Smooth muscle cell (in vitro differentiated cells): ENCODE results near the gene KRTAP5-3. TPM values are rescaled to one million over a fixed set of nuclear protein-coding genes. Genes with fewer than 3 reads are reported as not detected.
A peak's percentile ranks its signal among the peaks of the same experiment; 100 is the strongest.

Source experiments
- DNase-seq: peaks from one replicate; lab custom pipeline; 2025; ENCODE audit not compliant: unreplicated experiment; lab: John Stamatoyannopoulos, UW
- H2AFZ ChIP-seq: fragments of 200-600 bp; sonication (generic); 2 replicates; pipeline ENCODE4 v1.6.0; 2016; ENCODE audit warnings: antibody characterized with exemption, low read depth, mild to moderate bottlenecking
- H3F3A ChIP-seq: fragments of 200-600 bp; sonication (generic); 2 replicates; pipeline ENCODE4 v1.6.0; 2017; ENCODE audit warnings: antibody characterized with exemption, low read depth
- H3K27ac ChIP-seq: fragments of 200-600 bp; sonication (generic); 2 replicates; pipeline ENCODE4 v1.5.1; 2016; ENCODE audit warnings: low read depth, mild to moderate bottlenecking
- H3K27me3 ChIP-seq: fragments of 200-600 bp; sonication (generic); 2 replicates; pipeline ENCODE4 v1.6.1; 2016; ENCODE audit warnings: low read depth, mild to moderate bottlenecking
- H3K36me3 ChIP-seq: fragments of 200-600 bp; sonication (generic); 2 replicates; pipeline ENCODE4 v1.5.1; 2016; ENCODE audit warnings: low read depth
- H3K4me1 ChIP-seq: fragments of 200-600 bp; sonication (generic); 2 replicates; pipeline ENCODE4 v1.5.1; 2016; ENCODE audit warnings: low read depth
- H3K4me2 ChIP-seq: fragments of 200-600 bp; sonication (generic); 2 replicates; pipeline ENCODE4 v1.6.0; 2016; ENCODE audit warnings: mild to moderate bottlenecking
- H3K4me3 ChIP-seq: fragments of 200-600 bp; sonication (generic); 2 replicates; pipeline ENCODE4 v1.5.1; 2016; ENCODE audit warnings: mild to moderate bottlenecking
- H3K79me2 ChIP-seq: fragments of 200-600 bp; sonication (generic); 2 replicates; pipeline ENCODE4 v1.6.0; 2016; ENCODE audit warnings: low read depth, mild to moderate bottlenecking
- H3K9ac ChIP-seq: fragments of 200-600 bp; sonication (generic); 2 replicates; pipeline ENCODE4 v1.6.0; 2016; ENCODE audit warnings: low read depth
- H3K9me3 ChIP-seq: fragments of 200-600 bp; sonication (generic); replicated peaks from 2 replicates; pipeline ENCODE4 v1.5.1; 2016; ENCODE audit warnings: low read depth
- H4K20me1 ChIP-seq: fragments of 200-600 bp; sonication (generic); 2 replicates; pipeline ENCODE4 v1.6.0; 2016; ENCODE audit warnings: low read depth
- WGBS: methylation state at CpG from one replicate; pipeline ENCODE4 v1.1.7; 2016; ENCODE audit warnings: low lambda C conversion rate; 5-methylcytosine and 5-hydroxymethylcytosine counted together
- polyA plus RNA-seq: library from polyadenylated mRNA; unstranded; fragments of >200 nt; fragmentation: Nextera tagmentation; extraction: Ambion mirVana; gene quantifications from 2 replicates; pipeline ENCODE4 v1.2.1, GENCODE V29; 2016
- total RNA-seq: library from RNA; depleted of rRNA; stranded (reverse); fragments of >200 nt; gene quantifications from 2 replicates; pipeline ENCODE4 v1.2.3, GENCODE V29; 2014
- TF ChIP-seq, protein P1 (sequence below): fragments of 200-600 bp; sonication (generic); IDR thresholded peaks from 2 replicates; pipeline ENCODE4 v1.5.1; 2017; ENCODE audit warnings: borderline replicate concordance, mild to moderate bottlenecking, antibody characterized with exemption; ENCODE audit not compliant: insufficient read depth, poor library complexity, severe bottlenecking

Gene KRTAP5-3
- total and polyA plus RNA-seq, 2 experiments from 2014 or later = not detected

DNA sequence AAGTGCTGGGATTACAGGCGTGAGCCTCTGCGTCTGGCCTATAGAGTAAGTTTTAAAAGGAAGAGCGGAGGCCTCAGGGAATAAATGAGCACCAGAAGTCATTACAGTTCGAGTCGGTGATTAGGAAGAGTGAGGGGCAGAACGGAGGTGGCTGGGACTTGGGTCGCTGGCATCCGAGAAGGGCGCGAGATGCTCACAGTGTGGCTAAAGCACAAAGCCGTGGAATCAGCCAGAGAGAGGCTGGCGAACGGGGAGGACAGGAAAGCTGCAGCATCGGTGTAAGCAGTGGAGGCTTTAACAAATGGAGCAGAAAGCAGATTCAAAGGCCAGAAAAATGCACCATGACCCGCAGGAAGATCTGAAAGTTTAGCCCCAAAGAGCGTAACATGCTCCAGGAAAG lies 16.4 kb upstream of the KRTAP5-3 start:
- Histone ChIP-seq H3K4me2 (no peak overlapping the region), H2AFZ (no peak overlapping the region), H3K4me1 (no peaks in the 10 kb centered on the region), H3K36me3 (no peaks in the 10 kb centered on the region), H3F3A (no peaks in the 10 kb centered on the region), H4K20me1 (no peaks in the 10 kb centered on the region), H3K9ac (no peak overlapping the region), H3K27ac (no peak overlapping the region), H3K27me3 (peaks cover 19% of the 10 kb centered on the region), H3K9me3 (no peaks in the 10 kb centered on the region), H3K79me2 (no peaks in the 10 kb centered on the region), H3K4me3 (no peak overlapping the region)
- no peak for DNase-seq
- WGBS = 76% methylated on average over 16 of the region's 16 CpGs
- TF ChIP-seq, protein P1, sequence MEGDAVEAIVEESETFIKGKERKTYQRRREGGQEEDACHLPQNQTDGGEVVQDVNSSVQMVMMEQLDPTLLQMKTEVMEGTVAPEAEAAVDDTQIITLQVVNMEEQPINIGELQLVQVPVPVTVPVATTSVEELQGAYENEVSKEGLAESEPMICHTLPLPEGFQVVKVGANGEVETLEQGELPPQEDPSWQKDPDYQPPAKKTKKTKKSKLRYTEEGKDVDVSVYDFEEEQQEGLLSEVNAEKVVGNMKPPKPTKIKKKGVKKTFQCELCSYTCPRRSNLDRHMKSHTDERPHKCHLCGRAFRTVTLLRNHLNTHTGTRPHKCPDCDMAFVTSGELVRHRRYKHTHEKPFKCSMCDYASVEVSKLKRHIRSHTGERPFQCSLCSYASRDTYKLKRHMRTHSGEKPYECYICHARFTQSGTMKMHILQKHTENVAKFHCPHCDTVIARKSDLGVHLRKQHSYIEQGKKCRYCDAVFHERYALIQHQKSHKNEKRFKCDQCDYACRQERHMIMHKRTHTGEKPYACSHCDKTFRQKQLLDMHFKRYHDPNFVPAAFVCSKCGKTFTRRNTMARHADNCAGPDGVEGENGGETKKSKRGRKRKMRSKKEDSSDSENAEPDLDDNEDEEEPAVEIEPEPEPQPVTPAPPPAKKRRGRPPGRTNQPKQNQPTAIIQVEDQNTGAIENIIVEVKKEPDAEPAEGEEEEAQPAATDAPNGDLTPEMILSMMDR = no peak

DNA sequence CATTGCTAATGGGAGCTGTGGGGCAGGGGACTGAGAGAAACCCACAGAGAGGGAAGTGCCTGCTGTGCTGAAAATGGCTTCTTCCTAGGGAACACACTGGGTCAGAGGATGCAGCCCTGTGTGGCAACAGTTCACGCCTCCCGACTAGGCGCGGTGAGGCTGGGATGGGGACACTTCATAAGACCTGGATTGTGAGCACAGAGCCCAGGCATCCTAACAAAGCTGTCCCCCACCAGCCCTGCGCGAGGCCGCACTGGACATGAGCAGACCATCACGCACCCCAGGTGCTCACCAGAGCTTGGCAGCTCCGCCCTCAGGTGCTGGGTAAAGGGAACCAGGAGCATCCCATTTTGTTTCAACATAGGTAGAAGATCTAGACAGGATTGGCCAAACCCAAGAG lies 15.5 kb upstream of the KRTAP5-3 start:
- no peak overlapping the region for H3K4me2 ChIP-seq
- TF ChIP-seq, protein P1 = no peak
- no peak for DNase-seq
- no peaks in the 10 kb centered on the region for H3K9me3 ChIP-seq
- H2AFZ ChIP-seq = no peak overlapping the region
- H3K79me2 ChIP-seq = no peaks in the 10 kb centered on the region
- H4K20me1 ChIP-seq = no peaks in the 10 kb centered on the region
- no peak overlapping the region for H3K4me3 ChIP-seq
- no peaks in the 10 kb centered on the region for H3K36me3 ChIP-seq
- H3F3A ChIP-seq = no peaks in the 10 kb centered on the region
- H3K4me1 ChIP-seq = no peaks in the 10 kb centered on the region
- H3K9ac ChIP-seq = no peak overlapping the region
- 83% methylated on average over 9 of the region's 9 CpGs for WGBS
- H3K27me3 ChIP-seq = peaks cover 16% of the 10 kb centered on the region
- H3K27ac ChIP-seq = no peak overlapping the region

DNA sequence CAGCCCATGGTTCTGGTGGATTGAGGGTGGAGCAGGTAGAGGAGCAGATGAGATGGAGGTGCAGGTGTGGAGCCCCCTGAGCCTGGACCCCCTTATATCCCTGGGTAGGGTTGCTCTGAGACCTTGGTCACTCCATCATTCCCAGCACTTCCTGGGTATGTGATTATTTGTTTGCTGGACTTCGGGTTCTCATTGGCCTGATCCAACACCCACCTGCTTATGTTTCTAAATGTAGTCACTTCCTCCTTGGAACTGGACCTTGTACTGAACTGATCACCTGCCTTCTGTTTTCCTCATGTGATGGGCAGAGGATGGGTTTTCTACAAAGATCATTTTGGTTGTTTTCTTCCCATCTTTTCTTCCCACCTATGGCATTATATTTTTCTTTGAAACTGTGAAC lies 13.8 kb upstream of the KRTAP5-3 start, which contains the start of gene KRTAP5-4:
TSS of gene KRTAP5-4 (minus strand) at position 53 of the 400 bp plus-strand sequence. CDS start at position 8, 45 bp downstream.
- WGBS = 88% methylated on average over 1 of the region's 1 CpG
- H3F3A ChIP-seq = no peaks in the 10 kb centered on the region
- peaks cover 13% of the 10 kb centered on the region for H3K27me3 ChIP-seq
- no peaks in the 10 kb centered on the region for H3K36me3 ChIP-seq
- no peak within 1 kb of the TSS for H2AFZ ChIP-seq
- TF ChIP-seq, protein P1 = no peak
- H3K79me2 ChIP-seq = no peaks in the 10 kb centered on the region
- no peak within 1 kb of the TSS for H3K27ac ChIP-seq
- no peaks in the 10 kb centered on the region for H3K9me3 ChIP-seq
- no peaks in the 10 kb centered on the region for H3K4me1 ChIP-seq
- H3K4me2 ChIP-seq = no peak within 1 kb of the TSS
- DNase-seq = no peak
- no peak within 1 kb of the TSS for H3K9ac ChIP-seq
- H3K4me3 ChIP-seq = no peak within 1 kb of the TSS
- H4K20me1 ChIP-seq = no peaks in the 10 kb centered on the region

DNA sequence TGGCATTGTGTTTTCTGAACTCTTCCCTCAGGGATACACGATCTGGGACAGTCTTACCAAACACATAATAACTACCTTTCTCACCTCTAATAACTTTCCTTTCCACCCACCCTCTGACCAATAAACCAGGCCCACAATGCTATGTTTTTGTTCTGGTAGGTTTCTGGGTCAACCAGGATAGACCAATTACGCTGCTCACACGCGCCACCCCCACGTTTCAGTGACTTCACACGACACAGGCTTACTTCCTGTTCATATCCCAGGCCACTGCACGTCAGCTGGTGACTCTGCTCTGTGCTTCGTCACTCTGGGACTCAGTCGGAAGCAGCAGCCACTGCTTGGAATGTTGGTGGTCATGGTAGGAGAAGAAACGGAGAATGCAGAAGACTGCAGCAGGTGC lies 11.2 kb upstream of the KRTAP5-3 start:
- Histone ChIP-seq H3K9ac (no peak overlapping the region), H2AFZ (peak overlapping the region; percentile 33), H3K9me3 (no peaks in the 10 kb centered on the region), H3K79me2 (no peaks in the 10 kb centered on the region), H3F3A (no peaks in the 10 kb centered on the region), H3K36me3 (no peaks in the 10 kb centered on the region), H3K4me1 (no peaks in the 10 kb centered on the region), H4K20me1 (no peaks in the 10 kb centered on the region), H3K4me2 (no peak overlapping the region), H3K4me3 (no peak overlapping the region), H3K27me3 (no peaks in the 10 kb centered on the region), H3K27ac (no peak overlapping the region)
- no peak for DNase-seq
- WGBS = 44% methylated on average over 10 of the region's 10 CpGs
- TF ChIP-seq, protein P1 = no peak
